Measurements from ENCODE around the gene SIAE.

GRCh38 chr11:124681421-124681820, 7.9 kb upstream of the SIAE start:
- no peak for TF ChIP-seq CTCF (conservative IDR thresholded peaks at IDR 0.05)
- TF ChIP-seq ZFX (IDR thresholded peaks at IDR 0.05) = no peak
